ENCODE data around the gene LCN6. TPM values are rescaled to one million over a fixed set of nuclear protein-coding genes. Genes with fewer than 3 reads are reported as not detected.
A peak's percentile ranks its signal among the peaks of the same experiment; 100 is the strongest.

Gene LCN6
- total and polyA plus RNA-seq, 10 of the 15 experiments (the other 5 are each of a cell fraction or from before 2014, with no cell fraction given), result not detected

DNA sequence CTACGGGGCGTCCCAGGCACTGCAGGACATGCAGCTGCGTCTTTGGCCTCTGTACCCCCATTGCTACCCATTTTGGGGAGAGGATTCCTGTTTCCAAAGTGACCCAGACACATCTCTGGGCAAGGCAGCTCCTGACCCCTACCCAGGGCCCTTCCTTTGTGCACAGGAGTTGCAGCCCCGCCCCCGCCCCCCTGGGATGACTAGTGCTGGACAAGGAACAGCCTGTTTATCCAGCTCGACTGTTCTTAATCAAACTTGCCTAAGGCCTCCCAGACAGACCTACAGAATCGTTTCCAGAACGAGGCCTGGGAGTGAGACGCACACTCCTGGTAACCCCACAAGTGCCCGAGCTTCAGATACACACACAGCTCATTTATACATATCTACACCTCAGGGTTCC, 22.7 kb downstream of the LCN6 start (continued):
- TF ChIP-seq, protein P1, sequence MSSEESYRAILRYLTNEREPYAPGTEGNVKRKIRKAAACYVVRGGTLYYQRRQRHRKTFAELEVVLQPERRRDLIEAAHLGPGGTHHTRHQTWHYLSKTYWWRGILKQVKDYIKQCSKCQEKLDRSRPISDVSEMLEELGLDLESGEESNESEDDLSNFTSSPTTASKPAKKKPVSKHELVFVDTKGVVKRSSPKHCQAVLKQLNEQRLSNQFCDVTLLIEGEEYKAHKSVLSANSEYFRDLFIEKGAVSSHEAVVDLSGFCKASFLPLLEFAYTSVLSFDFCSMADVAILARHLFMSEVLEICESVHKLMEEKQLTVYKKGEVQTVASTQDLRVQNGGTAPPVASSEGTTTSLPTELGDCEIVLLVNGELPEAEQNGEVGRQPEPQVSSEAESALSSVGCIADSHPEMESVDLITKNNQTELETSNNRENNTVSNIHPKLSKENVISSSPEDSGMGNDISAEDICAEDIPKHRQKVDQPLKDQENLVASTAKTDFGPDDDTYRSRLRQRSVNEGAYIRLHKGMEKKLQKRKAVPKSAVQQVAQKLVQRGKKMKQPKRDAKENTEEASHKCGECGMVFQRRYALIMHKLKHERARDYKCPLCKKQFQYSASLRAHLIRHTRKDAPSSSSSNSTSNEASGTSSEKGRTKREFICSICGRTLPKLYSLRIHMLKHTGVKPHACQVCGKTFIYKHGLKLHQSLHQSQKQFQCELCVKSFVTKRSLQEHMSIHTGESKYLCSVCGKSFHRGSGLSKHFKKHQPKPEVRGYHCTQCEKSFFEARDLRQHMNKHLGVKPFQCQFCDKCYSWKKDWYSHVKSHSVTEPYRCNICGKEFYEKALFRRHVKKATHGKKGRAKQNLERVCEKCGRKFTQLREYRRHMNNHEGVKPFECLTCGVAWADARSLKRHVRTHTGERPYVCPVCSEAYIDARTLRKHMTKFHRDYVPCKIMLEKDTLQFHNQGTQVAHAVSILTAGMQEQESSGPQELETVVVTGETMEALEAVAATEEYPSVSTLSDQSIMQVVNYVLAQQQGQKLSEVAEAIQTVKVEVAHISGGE (CRISPR knock-in tag; IDR thresholded peaks at IDR 0.05), result no peak

DNA sequence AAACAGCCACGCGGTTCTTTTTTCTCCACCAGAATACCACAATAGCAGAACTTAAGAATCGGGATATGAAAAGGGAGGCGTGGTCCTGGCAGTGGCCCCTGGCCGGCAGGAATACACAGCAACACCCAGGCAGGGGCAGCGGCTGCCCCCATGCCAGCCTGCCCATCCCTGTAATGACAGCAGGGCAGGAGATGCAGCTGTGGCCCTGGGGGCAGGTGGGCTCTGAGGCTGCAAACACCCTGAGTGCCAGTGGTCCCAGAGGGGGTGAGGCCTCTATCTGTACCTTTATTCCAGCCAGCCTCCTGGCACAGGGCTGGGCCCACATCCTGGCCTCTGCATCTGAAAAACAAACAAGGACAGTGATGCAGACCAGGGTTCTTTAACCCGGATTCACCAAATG, 23.6 kb downstream of the LCN6 start:
- TF ChIP-seq SMAD5 (IDR thresholded peaks at IDR 0.05; ENCODE audit: low read depth) (no peak), MXI1 (IDR thresholded peaks at IDR 0.05; ENCODE audit: low read depth, low read length) (no peak)
- TF ChIP-seq, protein P2, sequence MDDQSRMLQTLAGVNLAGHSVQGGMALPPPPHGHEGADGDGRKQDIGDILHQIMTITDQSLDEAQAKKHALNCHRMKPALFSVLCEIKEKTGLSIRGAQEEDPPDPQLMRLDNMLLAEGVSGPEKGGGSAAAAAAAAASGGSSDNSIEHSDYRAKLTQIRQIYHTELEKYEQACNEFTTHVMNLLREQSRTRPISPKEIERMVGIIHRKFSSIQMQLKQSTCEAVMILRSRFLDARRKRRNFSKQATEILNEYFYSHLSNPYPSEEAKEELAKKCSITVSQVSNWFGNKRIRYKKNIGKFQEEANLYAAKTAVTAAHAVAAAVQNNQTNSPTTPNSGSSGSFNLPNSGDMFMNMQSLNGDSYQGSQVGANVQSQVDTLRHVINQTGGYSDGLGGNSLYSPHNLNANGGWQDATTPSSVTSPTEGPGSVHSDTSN (IDR thresholded peaks at IDR 0.05; ENCODE audit: insufficient replicate concordance, low read depth, low read length), result no peak
- TF ChIP-seq, protein P3, sequence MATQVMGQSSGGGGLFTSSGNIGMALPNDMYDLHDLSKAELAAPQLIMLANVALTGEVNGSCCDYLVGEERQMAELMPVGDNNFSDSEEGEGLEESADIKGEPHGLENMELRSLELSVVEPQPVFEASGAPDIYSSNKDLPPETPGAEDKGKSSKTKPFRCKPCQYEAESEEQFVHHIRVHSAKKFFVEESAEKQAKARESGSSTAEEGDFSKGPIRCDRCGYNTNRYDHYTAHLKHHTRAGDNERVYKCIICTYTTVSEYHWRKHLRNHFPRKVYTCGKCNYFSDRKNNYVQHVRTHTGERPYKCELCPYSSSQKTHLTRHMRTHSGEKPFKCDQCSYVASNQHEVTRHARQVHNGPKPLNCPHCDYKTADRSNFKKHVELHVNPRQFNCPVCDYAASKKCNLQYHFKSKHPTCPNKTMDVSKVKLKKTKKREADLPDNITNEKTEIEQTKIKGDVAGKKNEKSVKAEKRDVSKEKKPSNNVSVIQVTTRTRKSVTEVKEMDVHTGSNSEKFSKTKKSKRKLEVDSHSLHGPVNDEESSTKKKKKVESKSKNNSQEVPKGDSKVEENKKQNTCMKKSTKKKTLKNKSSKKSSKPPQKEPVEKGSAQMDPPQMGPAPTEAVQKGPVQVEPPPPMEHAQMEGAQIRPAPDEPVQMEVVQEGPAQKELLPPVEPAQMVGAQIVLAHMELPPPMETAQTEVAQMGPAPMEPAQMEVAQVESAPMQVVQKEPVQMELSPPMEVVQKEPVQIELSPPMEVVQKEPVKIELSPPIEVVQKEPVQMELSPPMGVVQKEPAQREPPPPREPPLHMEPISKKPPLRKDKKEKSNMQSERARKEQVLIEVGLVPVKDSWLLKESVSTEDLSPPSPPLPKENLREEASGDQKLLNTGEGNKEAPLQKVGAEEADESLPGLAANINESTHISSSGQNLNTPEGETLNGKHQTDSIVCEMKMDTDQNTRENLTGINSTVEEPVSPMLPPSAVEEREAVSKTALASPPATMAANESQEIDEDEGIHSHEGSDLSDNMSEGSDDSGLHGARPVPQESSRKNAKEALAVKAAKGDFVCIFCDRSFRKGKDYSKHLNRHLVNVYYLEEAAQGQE (IDR thresholded peaks at IDR 0.05; ENCODE audit: low read depth, low read length), result no peak
- H4K20me1 ChIP-seq (ENCODE audit: control insufficient read depth, insufficient read depth), result peaks cover 9% of the 10 kb centered on the region
- H3K79me2 ChIP-seq (ENCODE audit: control insufficient read depth, insufficient read depth, low read length), result peaks cover 43% of the 10 kb centered on the region
- no peaks in the 10 kb centered on the region for H3K9me3 ChIP-seq (replicated peaks; ENCODE audit: control insufficient read depth, insufficient read depth, low read length)
- H3K4me1 ChIP-seq (ENCODE audit: control insufficient read depth, insufficient read depth, low read length), result peaks cover 13% of the 10 kb centered on the region
- H3K36me3 ChIP-seq (ENCODE audit: control insufficient read depth in 2 of 2, insufficient read depth in 2 of 2, low read length in 1 of 2), result peaks cover 18 to 28% of the 10 kb centered on the region in 2 experiments
- CTCF ChIA-PET, result no interaction called here
- POLR2A ChIA-PET, result no interaction called here
- no peaks in the 10 kb centered on the region for H3K27me3 ChIP-seq (replicated peaks in 1 of 2; ENCODE audit: control insufficient read depth in 2 of 2, insufficient read depth in 2 of 2, low read length in 1 of 2)
- in situ Hi-C loops (cut with MboI), result no loop called here
- DNase-seq (ENCODE audit: low read depth, low spot score) (no peak), FAIRE-seq (no peak), ATAC-seq (no peak)
- SMC1A ChIA-PET (ENCODE audit: uncharacterized antibody, unreplicated experiment), result no interaction called here
- RAD21 ChIA-PET (ENCODE audit: unreplicated experiment), result no interaction called here
- H2AFZ ChIP-seq (ENCODE audit: control insufficient read depth, low read depth, low read length), result no peak overlapping the region
- intact Hi-C loops (cut with micrococcal nuclease; ENCODE audit: unreplicated experiment), result no loop called here
- WGBS (ENCODE audit: insufficient coverage, insufficient replicate concordance, low lambda C conversion rate, missing lambda C conversion rate), result 88% methylated on average over 7 of the region's 7 CpGs
- H3K9ac ChIP-seq (ENCODE audit: control insufficient read depth, insufficient read depth, low read length), result no peak overlapping the region
- BruUV-seq (replicated peaks), result no TSS peak
- H3K4me3 ChIP-seq, result no peak overlapping the region
- H3K4me2 ChIP-seq (ENCODE audit: control insufficient read depth, insufficient read depth), result 0 out of 2 replicates have a peak overlapping the region, but pooled peaks have one; percentile 7
- H3K27ac ChIP-seq (ENCODE audit: control insufficient read depth, insufficient read depth), result no peak overlapping the region
